Tibial nerve (tissue), 4 donors: ENCODE results near the gene SLC25A5. TPM values are rescaled to one million over a fixed set of nuclear protein-coding genes. Genes with fewer than 3 reads are reported as not detected.

Experiments used
- small RNA-seq: library from RNA; depleted of rRNA; stranded (forward); fragments of <200 nt; gene quantifications from one replicate; pipeline ENCODE3, GENCODE V24; 2016
- total RNA-seq, 4 donors: library from RNA; depleted of rRNA; stranded (reverse); fragments of >200 nt; gene quantifications; one replicate each; pipeline ENCODE4 v1.1.0, GENCODE V29; 2016

Gene SLC25A5
- total RNA-seq, 4 donors from 2014 or later, result 79.3 to 176 (median 93.3) TPM

Small RNAs within 50 kb of the gene (small RNA-seq; reads per million reads assigned to genes)
- gene RNU1-67P, result not detected
- not detected for gene RNY3P16

Other genes starting within 250 kb of the SLC25A5 start
- gene PGRMC1, start 232.2 kb upstream of the SLC25A5 start, total RNA-seq, result 100 to 1,000 TPM; 151 to 201 (median 169) TPM
- 10 to 100 TPM; 37.8 to 46.8 (median 45.5) TPM for gene SLC25A43, start 69.1 kb upstream of the SLC25A5 start, total RNA-seq
- 10 to 100 TPM; 19.2 to 35.5 (median 30.2) TPM for gene STEEP1, start 97.0 kb downstream of the SLC25A5 start, total RNA-seq
- gene UBE2A, start 106.1 kb downstream of the SLC25A5 start, total RNA-seq, result 10 to 100 TPM; 31.8 to 62.5 (median 40.5) TPM
- 1 to 10 TPM; 4.4 to 9.0 (median 6.4) TPM for gene NKRF, start 138.0 kb downstream of the SLC25A5 start, total RNA-seq
- gene SEPTIN6, start 224.7 kb downstream of the SLC25A5 start, total RNA-seq, result 10 to 100 TPM; 18.8 to 35.8 (median 29.7) TPM